ENCODE results near the gene IMPACT.
A peak's percentile ranks its signal among the peaks of the same experiment; 100 is the strongest.

The IMPACT gene

GRCh38 chr18:24420551-24420950, 5.9 kb upstream of the IMPACT start:
- DNase-seq (ENCODE audit: low read depth, low spot score): no peak

- DNase-seq (ENCODE audit: low read depth, low spot score): no peak
Measured at GRCh38 chr18:24421831-24422230, 4.6 kb upstream of the IMPACT start.

- DNase-seq (ENCODE audit: low read depth, low spot score): no peak
Measured at GRCh38 chr18:24426073-24426397, 435 bp upstream of the IMPACT start.

GRCh38 chr18:24427484-24427883, 1.0 kb downstream of the IMPACT start:
- DNase-seq (ENCODE audit: low read depth, low spot score): peak; percentile 9

GRCh38 chr18:24428709-24429108, 2.2 kb downstream of the IMPACT start:
- no peak for DNase-seq (ENCODE audit: low read depth, low spot score)

GRCh38 chr18:24429188-24429587, 2.7 kb downstream of the IMPACT start:
- no peak for DNase-seq (ENCODE audit: low read depth, low spot score)

GRCh38 chr18:24432618-24433017, 6.1 kb downstream of the IMPACT start:
- no peak for DNase-seq (ENCODE audit: low read depth, low spot score)

GRCh38 chr18:24436939-24437338, 10.5 kb downstream of the IMPACT start:
- no peak for DNase-seq (ENCODE audit: low read depth, low spot score)

- no peak for DNase-seq (ENCODE audit: low read depth, low spot score)
Measured at GRCh38 chr18:24443870-24444269, 17.4 kb downstream of the IMPACT start.

- DNase-seq (ENCODE audit: low read depth, low spot score): no peak
Measured at GRCh38 chr18:24446453-24446852, 20.0 kb downstream of the IMPACT start.

GRCh38 chr18:24446953-24447538, 20.6 kb downstream of the IMPACT start:
- DNase-seq (ENCODE audit: low read depth, low spot score): no peak

- DNase-seq (ENCODE audit: low read depth, low spot score): no peak
Measured at GRCh38 chr18:24447961-24448360, 21.5 kb downstream of the IMPACT start.

GRCh38 chr18:24456549-24456948, 30.1 kb downstream of the IMPACT start:
- DNase-seq (ENCODE audit: low read depth, low spot score): no peak

- DNase-seq (ENCODE audit: low read depth, low spot score): no peak
Measured at GRCh38 chr18:24459772-24460171, 33.3 kb downstream of the IMPACT start.

GRCh38 chr18:24460388-24460787, 33.9 kb downstream of the IMPACT start, which contains the start of gene HRH4:
Gene HRH4, plus strand, starts transcription at chr18:24460637. Its CDS starts 92 bp downstream, at chr18:24460729.
- no peak for DNase-seq (ENCODE audit: low read depth, low spot score)

- no peak for DNase-seq (ENCODE audit: low read depth, low spot score)
Measured at GRCh38 chr18:24461996-24462395, 35.5 kb downstream of the IMPACT start.

GRCh38 chr18:24462838-24463775, 36.6 kb downstream of the IMPACT start:
- no peak for DNase-seq (ENCODE audit: low read depth, low spot score)

GRCh38 chr18:24465486-24465885, 39.0 kb downstream of the IMPACT start:
- no peak for DNase-seq (ENCODE audit: low read depth, low spot score)

GRCh38 chr18:24466771-24467170, 40.3 kb downstream of the IMPACT start:
- DNase-seq (ENCODE audit: low read depth, low spot score): no peak

- DNase-seq (ENCODE audit: low read depth, low spot score): no peak
Measured at GRCh38 chr18:24470022-24470618, 43.6 kb downstream of the IMPACT start.

- no peak for DNase-seq (ENCODE audit: low read depth, low spot score)
Measured at GRCh38 chr18:24470805-24471204, 44.3 kb downstream of the IMPACT start.

GRCh38 chr18:24472591-24472990, 46.1 kb downstream of the IMPACT start:
- DNase-seq (ENCODE audit: low read depth, low spot score): no peak

- no peak for DNase-seq (ENCODE audit: low read depth, low spot score)
Measured at GRCh38 chr18:24474406-24474805, 47.9 kb downstream of the IMPACT start.

Measured in astrocyte of the hippocampus (primary cell).